Left renal cortex interstitium (tissue), 4 donors: ENCODE measurements around the gene GPHN. TPM values are rescaled to one million over a fixed set of nuclear protein-coding genes. Genes with fewer than 3 reads are reported as not detected.

Source experiments
- DNase-seq, 4 donors: peaks; one replicate each; pipeline ENCODE4 v3.0.0-alpha.2; 2013; ENCODE audit warnings: low read depth in 4 of 4, low spot score in 2 of 4, missing footprints in 1 of 4
- polyA plus RNA-seq, 4 donors: library from polyadenylated mRNA; unstranded; fragments of 120-200 nt; gene quantifications; one replicate each; pipeline ENCODE4 v1.2.1, GENCODE V29; 2013; ENCODE audit not compliant: insufficient read length in 4 of 4

The GPHN gene
- polyA plus RNA-seq, 4 donors, result 57.2 to 77.2 (median 68.4) TPM

- DNase-seq, result no peak
These were observed 625.2 kb downstream of the GPHN start for GRCh38 chr14:67133144-67133543.

GRCh38 chr14:67133595-67134441 is 625.9 kb downstream of the GPHN start:
- no peak for DNase-seq

GRCh38 chr14:67137744-67138371 is 629.9 kb downstream of the GPHN start:
- DNase-seq, result no peak

- no peak for DNase-seq
These were observed 632.6 kb downstream of the GPHN start for GRCh38 chr14:67140556-67140955.

- no peak for DNase-seq
These were observed 633.4 kb downstream of the GPHN start for GRCh38 chr14:67141146-67141900.

GRCh38 chr14:67151082-67151666 is 643.2 kb downstream of the GPHN start:
- DNase-seq, result no peak

- DNase-seq, result no peak
These were observed 650.6 kb downstream of the GPHN start for GRCh38 chr14:67158566-67158965.

GRCh38 chr14:67162385-67162784 is 654.4 kb downstream of the GPHN start:
- DNase-seq, result no peak

GRCh38 chr14:67166450-67166853 is 658.5 kb downstream of the GPHN start:
- DNase-seq, result peak in 3 of 4 donors; percentile 7 to 28 (median 16)

- DNase-seq, result no peak
These were observed 659.6 kb downstream of the GPHN start for GRCh38 chr14:67167420-67168109.

- no peak for DNase-seq
These were observed 660.1 kb downstream of the GPHN start for GRCh38 chr14:67168110-67168441.

GRCh38 chr14:67170660-67171059 is 662.7 kb downstream of the GPHN start:
- DNase-seq, result no peak

- DNase-seq, result no peak
These were observed 664.1 kb downstream of the GPHN start for GRCh38 chr14:67172056-67172455.

GRCh38 chr14:67172520-67172919 is 664.6 kb downstream of the GPHN start:
- DNase-seq, result no peak

- no peak for DNase-seq
These were observed 665.8 kb downstream of the GPHN start for GRCh38 chr14:67173719-67174118.

GRCh38 chr14:67186172-67186768 is 678.3 kb downstream of the GPHN start:
- no peak for DNase-seq

- DNase-seq, result no peak
These were observed 679.0 kb downstream of the GPHN start for GRCh38 chr14:67186789-67187584.

- DNase-seq, result no peak
These were observed 679.9 kb downstream of the GPHN start for GRCh38 chr14:67187826-67188225.

- no peak for DNase-seq
These were observed 680.4 kb downstream of the GPHN start for GRCh38 chr14:67188326-67188725.
